ENCODE data around the gene C15orf39. TPM values are rescaled to one million over a fixed set of nuclear protein-coding genes. Genes with fewer than 3 reads are reported as not detected.

Gene C15orf39
- total and polyA plus RNA-seq, 2 of the 13 experiments (the other 11 are each of a cell fraction or from before 2014, with no cell fraction given) = 6.2 to 13.5 TPM

DNA sequence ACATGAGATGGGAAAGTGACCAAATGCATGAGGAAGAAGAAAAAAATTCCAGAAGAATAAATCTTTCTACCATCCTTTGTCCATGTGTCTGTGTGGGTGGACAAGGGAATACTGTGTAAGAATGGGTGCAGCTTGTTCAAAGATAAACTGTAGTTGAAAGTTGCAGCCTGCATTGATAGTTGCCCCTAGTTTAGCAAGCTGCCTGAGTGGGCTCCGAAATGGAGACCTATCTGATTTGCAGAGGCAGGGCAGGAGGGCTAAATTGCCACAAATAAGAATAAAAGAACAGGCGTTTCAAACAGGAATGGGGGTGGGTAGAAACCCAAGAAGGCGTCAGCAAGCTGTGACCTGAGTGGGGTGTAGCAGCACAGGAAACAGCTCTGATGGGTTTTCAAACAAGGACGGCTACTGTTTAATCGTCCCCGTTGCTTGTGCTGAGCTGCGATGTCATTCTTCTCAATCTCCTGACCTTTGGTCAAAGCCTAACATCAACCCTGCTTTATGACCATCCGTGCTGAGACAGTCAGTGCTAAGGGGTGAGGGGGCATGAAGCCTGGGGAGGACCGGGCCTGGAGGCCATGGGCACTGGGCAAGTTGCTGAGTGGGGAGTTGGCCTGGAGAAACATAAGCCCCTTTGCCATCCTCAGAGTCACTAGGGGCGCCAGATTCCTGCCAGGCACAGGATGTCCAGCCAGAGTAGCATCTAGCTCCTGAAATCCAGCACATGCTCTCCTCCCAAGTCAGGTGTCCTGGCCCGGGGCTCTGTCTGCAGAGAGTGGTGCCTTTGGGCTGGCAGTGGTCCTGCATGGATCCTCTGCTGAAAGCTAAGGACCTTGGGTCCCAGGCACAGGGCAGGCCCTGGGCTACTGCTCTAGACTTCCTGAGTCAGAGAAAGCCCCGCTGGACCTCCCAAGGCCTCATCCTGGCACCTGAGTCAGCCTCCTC, 19.2 kb upstream of the C15orf39 start (continued):
- peak; percentile 51; the same call in 1 of the 2 replicates for TF ChIP-seq ZBTB7A (CRISPR knock-in tag; IDR thresholded peaks at IDR 0.05)
- TF ChIP-seq DPF2 (CRISPR knock-in tag; IDR thresholded peaks at IDR 0.05; ENCODE audit: borderline replicate concordance, low read depth) = peak; percentile 21; the same call in 1 of the 2 replicates
- TF ChIP-seq, protein P1, sequence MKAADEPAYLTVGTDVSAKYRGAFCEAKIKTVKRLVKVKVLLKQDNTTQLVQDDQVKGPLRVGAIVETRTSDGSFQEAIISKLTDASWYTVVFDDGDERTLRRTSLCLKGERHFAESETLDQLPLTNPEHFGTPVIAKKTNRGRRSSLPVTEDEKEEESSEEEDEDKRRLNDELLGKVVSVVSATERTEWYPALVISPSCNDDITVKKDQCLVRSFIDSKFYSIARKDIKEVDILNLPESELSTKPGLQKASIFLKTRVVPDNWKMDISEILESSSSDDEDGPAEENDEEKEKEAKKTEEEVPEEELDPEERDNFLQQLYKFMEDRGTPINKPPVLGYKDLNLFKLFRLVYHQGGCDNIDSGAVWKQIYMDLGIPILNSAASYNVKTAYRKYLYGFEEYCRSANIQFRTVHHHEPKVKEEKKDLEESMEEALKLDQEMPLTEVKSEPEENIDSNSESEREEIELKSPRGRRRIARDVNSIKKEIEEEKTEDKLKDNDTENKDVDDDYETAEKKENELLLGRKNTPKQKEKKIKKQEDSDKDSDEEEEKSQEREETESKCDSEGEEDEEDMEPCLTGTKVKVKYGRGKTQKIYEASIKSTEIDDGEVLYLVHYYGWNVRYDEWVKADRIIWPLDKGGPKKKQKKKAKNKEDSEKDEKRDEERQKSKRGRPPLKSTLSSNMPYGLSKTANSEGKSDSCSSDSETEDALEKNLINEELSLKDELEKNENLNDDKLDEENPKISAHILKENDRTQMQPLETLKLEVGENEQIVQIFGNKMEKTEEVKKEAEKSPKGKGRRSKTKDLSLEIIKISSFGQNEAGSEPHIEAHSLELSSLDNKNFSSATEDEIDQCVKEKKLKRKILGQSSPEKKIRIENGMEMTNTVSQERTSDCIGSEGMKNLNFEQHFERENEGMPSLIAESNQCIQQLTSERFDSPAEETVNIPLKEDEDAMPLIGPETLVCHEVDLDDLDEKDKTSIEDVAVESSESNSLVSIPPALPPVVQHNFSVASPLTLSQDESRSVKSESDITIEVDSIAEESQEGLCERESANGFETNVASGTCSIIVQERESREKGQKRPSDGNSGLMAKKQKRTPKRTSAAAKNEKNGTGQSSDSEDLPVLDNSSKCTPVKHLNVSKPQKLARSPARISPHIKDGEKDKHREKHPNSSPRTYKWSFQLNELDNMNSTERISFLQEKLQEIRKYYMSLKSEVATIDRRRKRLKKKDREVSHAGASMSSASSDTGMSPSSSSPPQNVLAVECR (CRISPR knock-in tag; IDR thresholded peaks at IDR 0.05; ENCODE audit: borderline replicate concordance) = peak; percentile 39; the same call in 1 of the 2 replicates
- TF ChIP-seq TARDBP (CRISPR knock-in tag; IDR thresholded peaks at IDR 0.05) = peak; percentile 88
- TF ChIP-seq RAD21 (CRISPR knock-in tag; IDR thresholded peaks at IDR 0.05) = peak; percentile 26; the same call in 1 of the 2 replicates
- TF ChIP-seq, protein P2, sequence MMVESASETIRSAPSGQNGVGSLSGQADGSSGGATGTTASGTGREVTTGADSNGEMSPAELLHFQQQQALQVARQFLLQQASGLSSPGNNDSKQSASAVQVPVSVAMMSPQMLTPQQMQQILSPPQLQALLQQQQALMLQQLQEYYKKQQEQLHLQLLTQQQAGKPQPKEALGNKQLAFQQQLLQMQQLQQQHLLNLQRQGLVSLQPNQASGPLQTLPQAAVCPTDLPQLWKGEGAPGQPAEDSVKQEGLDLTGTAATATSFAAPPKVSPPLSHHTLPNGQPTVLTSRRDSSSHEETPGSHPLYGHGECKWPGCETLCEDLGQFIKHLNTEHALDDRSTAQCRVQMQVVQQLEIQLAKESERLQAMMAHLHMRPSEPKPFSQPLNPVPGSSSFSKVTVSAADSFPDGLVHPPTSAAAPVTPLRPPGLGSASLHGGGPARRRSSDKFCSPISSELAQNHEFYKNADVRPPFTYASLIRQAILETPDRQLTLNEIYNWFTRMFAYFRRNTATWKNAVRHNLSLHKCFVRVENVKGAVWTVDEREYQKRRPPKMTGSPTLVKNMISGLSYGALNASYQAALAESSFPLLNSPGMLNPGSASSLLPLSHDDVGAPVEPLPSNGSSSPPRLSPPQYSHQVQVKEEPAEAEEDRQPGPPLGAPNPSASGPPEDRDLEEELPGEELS (CRISPR knock-in tag; IDR thresholded peaks at IDR 0.05) = peak; percentile 24; the same call in 1 of the 2 replicates
- TF ChIP-seq ZNF263 (CRISPR knock-in tag; IDR thresholded peaks at IDR 0.05) = 0 out of 2 replicates have a peak, but pooled peaks have one; percentile 45
- TF ChIP-seq, protein P3, sequence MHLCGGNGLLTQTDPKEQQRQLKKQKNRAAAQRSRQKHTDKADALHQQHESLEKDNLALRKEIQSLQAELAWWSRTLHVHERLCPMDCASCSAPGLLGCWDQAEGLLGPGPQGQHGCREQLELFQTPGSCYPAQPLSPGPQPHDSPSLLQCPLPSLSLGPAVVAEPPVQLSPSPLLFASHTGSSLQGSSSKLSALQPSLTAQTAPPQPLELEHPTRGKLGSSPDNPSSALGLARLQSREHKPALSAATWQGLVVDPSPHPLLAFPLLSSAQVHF (CRISPR knock-in tag; IDR thresholded peaks at IDR 0.05) = no peak
- TF ChIP-seq, protein P4, sequence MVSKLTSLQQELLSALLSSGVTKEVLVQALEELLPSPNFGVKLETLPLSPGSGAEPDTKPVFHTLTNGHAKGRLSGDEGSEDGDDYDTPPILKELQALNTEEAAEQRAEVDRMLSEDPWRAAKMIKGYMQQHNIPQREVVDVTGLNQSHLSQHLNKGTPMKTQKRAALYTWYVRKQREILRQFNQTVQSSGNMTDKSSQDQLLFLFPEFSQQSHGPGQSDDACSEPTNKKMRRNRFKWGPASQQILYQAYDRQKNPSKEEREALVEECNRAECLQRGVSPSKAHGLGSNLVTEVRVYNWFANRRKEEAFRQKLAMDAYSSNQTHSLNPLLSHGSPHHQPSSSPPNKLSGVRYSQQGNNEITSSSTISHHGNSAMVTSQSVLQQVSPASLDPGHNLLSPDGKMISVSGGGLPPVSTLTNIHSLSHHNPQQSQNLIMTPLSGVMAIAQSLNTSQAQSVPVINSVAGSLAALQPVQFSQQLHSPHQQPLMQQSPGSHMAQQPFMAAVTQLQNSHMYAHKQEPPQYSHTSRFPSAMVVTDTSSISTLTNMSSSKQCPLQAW (CRISPR knock-in tag; IDR thresholded peaks at IDR 0.05) = 0 out of 2 replicates have a peak, but pooled peaks have one; percentile 36
- no peak for TF ChIP-seq JUN (CRISPR knock-in tag; IDR thresholded peaks at IDR 0.05)
- TF ChIP-seq HNF4G (IDR thresholded peaks at IDR 0.05; ENCODE audit: borderline replicate concordance, low read depth, low read length) = peak; percentile 62; the same call in 1 of the 2 replicates
- peak; percentile 36; the same call in 1 of the 2 replicates for TF ChIP-seq HNF4G (CRISPR knock-in tag; IDR thresholded peaks at IDR 0.05; ENCODE audit: borderline replicate concordance, low read depth)
- TF ChIP-seq SAP130 (CRISPR knock-in tag; IDR thresholded peaks at IDR 0.05; ENCODE audit: low read depth) = peak; percentile 48; the same call in 1 of the 2 replicates
- 0 out of 2 replicates have a peak, but pooled peaks have one; percentile 36 for TF ChIP-seq RCOR2 (CRISPR knock-in tag; IDR thresholded peaks at IDR 0.05)
- peak; percentile 18; the same call in 1 of the 2 replicates for TF ChIP-seq MIER3 (CRISPR knock-in tag; IDR thresholded peaks at IDR 0.05; ENCODE audit: borderline replicate concordance)
- TF ChIP-seq HMGA1 (CRISPR knock-in tag; conservative IDR thresholded peaks at IDR 0.05) = no peak
- TF ChIP-seq XRCC5 (optimal IDR thresholded peaks at IDR 0.05; ENCODE audit: low read length) = peak; percentile 49
- peak; percentile 64; the same call in 1 of the 2 replicates for TF ChIP-seq ZNF543 (CRISPR knock-in tag; IDR thresholded peaks at IDR 0.05)
- peak; percentile 82 for TF ChIP-seq HNF4A (CRISPR knock-in tag; IDR thresholded peaks at IDR 0.05)
- TF ChIP-seq ZFY (CRISPR knock-in tag; IDR thresholded peaks at IDR 0.05) = peak; percentile 53
- TF ChIP-seq ZBTB38 (CRISPR knock-in tag; IDR thresholded peaks at IDR 0.05) = peak; percentile 49; the same call in 1 of the 2 replicates

Measured in HepG2 (cell line).